ENCODE results near the gene PALMD. TPM values are rescaled to one million over a fixed set of nuclear protein-coding genes. Genes with fewer than 3 reads are reported as not detected.

The PALMD gene
- total RNA-seq, 1 experiment from 2014 or later = not detected

- H3K4me2 ChIP-seq (ENCODE audit: insufficient read depth, insufficient read length, low read length) = no peak overlapping the region
These were observed 36.4 kb downstream of the PALMD start for GRCh38 chr1:99682291-99682751.

More at GRCh38 chr1:99682291-99682751, 36.4 kb downstream of the PALMD start:
- no peaks in the 10 kb centered on the region for H3K4me1 ChIP-seq (ENCODE audit: insufficient read depth, low read length)
- no peak for DNase-seq
- WGBS (ENCODE audit: extremely low coverage, insufficient read length, low lambda C conversion rate) = no CpG with 5 or more reads among the region's 4 CpGs
- H2BK20ac ChIP-seq (ENCODE audit: low read depth, low read length, poor library complexity, severe bottlenecking) = no peak overlapping the region
- no peak overlapping the region for H2BK5ac ChIP-seq (ENCODE audit: insufficient read length, low read length)
- H2AK5ac ChIP-seq (ENCODE audit: insufficient read length, low read length) = no peak overlapping the region
- no peak overlapping the region for H3K23ac ChIP-seq (ENCODE audit: insufficient read length, low read depth, low read length)
- no peaks in the 10 kb centered on the region for H3K27me3 ChIP-seq (ENCODE audit: insufficient read depth, low read length)
- no peak overlapping the region for H2BK12ac ChIP-seq (ENCODE audit: insufficient read length, low read depth, low read length)
- no peaks in the 10 kb centered on the region for H3K79me2 ChIP-seq (ENCODE audit: insufficient read depth, low read length)
- no peak overlapping the region for H3K56ac ChIP-seq (ENCODE audit: insufficient read length, low read depth, low read length)
- H3T11ph ChIP-seq (ENCODE audit: low read length) = no peak overlapping the region
- no peak overlapping the region for H3K4ac ChIP-seq (ENCODE audit: low read depth, low read length)
- Mint-ChIP-seq H3K9me3 (no peaks in the 10 kb centered on the region), H3K27ac (peak overlapping the region in 1 of 3 experiments; percentile 7; a peak in 1 of 7 replicates), H3K4me1 (peaks cover 3 to 6% of the 10 kb centered on the region in 2 experiments), H3K27me3 (ENCODE audit: low read depth) (no peaks in the 10 kb centered on the region), H3K36me3 (ENCODE audit: insufficient read depth in 1 of 3, low read depth in 3 of 3) (no peaks in the 10 kb centered on the region), H3K4me3 (no peak overlapping the region)
- H3K9ac ChIP-seq (ENCODE audit: extremely low read depth, insufficient read length, low read length) = no peak overlapping the region
- H3K14ac ChIP-seq (ENCODE audit: insufficient read depth, low read length) = no peak overlapping the region
- no peak overlapping the region for H4K8ac ChIP-seq (replicated peaks; ENCODE audit: insufficient read length, low read depth, low read length)
- no peak overlapping the region for H3K27ac ChIP-seq (ENCODE audit: insufficient read length, low read depth, low read length)
- H4K20me1 ChIP-seq (ENCODE audit: control insufficient read depth, insufficient read depth, insufficient read length) = no peaks in the 10 kb centered on the region
- no peaks in the 10 kb centered on the region for H3K79me1 ChIP-seq (ENCODE audit: insufficient read depth, low read depth, low read length, poor library complexity, severe bottlenecking)
- TF ChIP-seq CTCF (conservative IDR thresholded peaks at IDR 0.05) = no peak
- H4K5ac ChIP-seq (ENCODE audit: insufficient read length, low read depth, low read length) = no peak overlapping the region
- no peak overlapping the region for H3K18ac ChIP-seq (ENCODE audit: insufficient read length, low read depth, low read length)
- no peak overlapping the region for H4K91ac ChIP-seq (ENCODE audit: insufficient read length, low read depth, low read length)
- no peak overlapping the region for H2BK120ac ChIP-seq (ENCODE audit: low read depth, low read length, poor library complexity, severe bottlenecking)
- no peaks in the 10 kb centered on the region for H3K9me3 ChIP-seq (ENCODE audit: control insufficient read depth, low read depth, low read length)
- no peaks in the 10 kb centered on the region for H3K23me2 ChIP-seq (ENCODE audit: insufficient read length, low read depth, low read length, poor library complexity, severe bottlenecking)
- H2AFZ ChIP-seq (ENCODE audit: low read length) = no peak overlapping the region
- no peak overlapping the region for H2BK15ac ChIP-seq (ENCODE audit: low read depth, low read length)

Data from H9 (cell line).